Measurements from ENCODE around the gene TNNC1. TPM values are rescaled to one million over a fixed set of nuclear protein-coding genes. Genes with fewer than 3 reads are reported as not detected.

The TNNC1 gene
- total RNA-seq, 1 donor from 2014 or later: not detected

DNA sequence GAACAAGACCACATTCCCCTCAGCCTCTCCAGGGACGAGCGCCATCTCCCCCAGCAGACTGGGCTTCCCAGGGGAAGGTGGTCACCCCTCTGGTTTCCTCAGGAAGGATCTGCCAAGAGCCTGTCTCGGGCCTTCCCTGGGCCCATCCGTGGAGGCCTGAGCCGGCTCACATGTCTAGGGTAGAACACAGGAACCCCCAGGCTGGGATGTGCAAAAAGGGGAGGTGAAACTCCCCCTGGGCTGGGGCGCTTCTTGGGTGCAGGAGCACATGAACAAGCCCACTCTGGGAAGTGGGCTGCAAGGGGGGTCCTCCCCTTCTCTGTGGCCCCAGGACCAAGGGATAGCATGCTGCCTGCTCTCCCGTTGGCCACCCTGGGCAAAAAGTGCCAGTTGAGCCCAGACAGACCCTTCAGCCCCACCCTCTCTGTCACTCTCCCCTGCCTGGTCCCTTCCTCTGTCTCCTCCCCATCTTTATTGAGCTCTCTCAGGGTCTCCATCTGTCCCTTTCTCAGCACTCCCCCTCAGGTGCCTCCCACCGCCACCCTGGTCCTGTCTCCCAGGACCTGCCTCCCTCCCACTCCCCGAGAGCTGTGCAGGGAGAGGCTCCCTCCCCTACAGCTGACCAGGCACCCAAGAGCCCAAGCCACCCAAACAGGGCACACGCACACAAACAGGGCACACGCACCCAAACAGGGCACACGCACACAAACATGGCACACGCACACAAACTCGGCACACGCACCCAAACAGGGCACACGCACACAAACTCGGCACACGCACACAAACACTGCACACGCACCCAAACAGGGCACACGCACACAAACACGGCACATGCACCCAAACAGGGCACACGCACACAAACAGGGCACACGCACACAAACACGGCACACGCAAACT is 9.8 kb downstream of the TNNC1 start:
- DNase-seq: no peak

DNA sequence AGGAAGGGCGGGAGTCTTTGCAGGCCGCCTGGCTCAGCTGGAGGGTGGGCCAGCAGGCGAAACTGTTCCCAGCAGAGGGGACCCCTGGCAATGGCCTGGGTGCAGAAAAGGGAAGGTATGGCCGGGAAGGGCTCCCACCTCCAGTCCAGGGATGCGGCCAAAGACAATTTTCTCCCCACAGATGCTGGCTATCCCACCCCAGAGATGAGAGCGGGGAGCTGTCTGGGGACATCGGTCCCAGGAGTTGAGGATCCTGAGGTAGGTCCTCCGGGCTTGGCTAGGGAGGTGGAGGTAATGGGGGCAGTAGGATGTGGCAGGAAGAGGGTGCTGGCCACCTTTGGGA is 10.6 kb downstream of the TNNC1 start:
- no peak for DNase-seq

DNA sequence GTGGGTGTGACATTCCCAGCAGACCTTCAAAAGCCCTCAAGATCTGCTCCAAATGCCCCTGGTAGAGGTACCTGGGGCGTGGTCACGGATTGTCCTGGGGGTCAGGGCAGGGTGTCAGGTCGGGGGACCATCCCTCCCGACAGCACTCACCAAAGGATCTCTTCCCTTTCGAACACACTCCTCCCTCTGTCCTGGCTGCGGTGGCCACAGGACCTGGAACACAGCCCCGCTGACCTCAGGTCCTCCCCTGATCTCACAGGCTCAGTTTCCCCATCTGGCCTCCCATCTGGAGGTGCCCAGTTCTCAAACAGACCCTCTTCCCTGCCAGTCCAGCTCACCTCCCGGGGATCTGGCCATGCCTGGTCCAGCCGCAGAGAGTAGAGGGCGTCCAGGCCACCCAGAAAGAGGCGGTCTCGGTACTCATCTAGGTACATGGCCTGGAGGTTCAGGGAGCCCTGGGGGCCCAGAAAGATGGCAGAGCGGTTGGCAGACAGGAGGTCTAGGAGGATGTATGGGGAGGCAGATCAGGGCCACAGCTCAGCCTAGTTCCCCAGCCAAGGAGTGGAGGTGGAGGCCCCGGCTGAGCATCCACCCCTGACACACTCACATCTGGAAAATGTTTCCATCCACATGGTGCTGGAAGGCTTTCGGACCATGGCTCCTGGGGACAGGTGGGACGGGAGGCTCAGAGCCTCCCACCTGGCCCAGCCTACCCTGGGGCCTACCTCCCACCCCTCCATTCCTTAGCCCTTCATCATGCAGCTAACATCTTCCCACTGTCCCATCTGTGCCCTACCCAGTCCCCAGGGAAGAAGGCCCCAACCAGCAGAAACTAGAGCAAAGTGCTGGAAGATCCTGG is 11.2 kb downstream of the TNNC1 start:
- no peak for DNase-seq

DNA sequence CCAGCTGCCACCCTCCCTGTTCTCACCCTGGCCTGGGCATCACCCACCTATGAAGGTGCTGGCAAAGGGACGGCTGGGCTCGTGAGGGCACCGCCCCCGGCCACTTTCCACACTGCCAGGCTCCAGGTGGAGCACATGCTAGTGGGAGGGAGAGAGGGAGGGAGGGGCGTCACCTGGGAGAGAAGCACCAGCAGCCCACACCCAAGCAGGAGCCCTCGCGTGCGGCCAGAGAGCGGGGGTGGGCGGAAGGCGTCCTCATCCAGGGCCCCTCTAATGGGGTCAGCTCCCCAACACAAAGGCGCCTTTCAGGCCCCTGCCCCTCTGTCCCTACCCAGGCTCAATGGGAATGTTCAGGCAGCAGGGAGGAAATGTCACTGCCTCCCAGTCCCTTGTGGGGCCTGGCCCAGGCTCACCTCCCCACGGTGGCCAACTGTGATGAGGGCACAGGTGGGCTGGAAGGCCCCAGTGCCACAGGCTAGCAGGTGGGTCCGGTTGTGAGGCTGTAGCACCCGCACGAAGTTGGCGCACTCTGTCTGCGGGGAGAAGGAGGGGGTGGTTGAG is 12.0 kb downstream of the TNNC1 start:
- DNase-seq: no peak

DNA sequence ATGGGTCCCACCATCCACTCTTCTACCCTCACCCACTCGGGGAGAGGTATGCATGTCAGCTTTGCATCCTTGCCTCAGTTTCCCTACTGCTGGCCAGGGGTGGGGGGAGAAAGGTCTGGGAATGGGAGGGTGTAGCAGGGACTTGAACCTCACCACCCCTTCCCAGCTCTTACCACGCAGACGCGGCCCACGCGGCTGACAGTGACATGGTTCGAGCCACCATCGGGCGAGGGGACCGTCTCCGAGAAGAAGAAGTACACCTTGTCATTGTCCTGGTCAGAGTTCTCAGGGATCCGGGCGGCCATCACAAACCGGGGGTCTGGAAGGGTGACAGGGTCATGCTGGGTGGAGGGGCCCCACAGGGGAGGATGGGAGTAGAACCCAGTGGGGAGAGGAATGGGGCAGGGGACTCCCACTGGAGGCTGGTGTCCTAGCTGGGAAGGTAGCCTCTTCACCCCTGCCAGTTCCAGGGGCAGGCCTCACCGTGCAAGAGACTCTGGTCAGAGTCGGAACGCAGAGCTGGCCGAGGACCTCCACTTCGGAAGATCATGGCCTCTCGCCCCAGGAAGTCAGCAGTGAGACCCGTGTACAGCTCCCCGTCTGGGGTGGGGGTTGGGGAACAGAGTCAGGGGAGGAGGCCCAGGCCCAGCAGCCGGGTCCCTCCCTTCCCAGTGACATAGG is 12.6 kb downstream of the TNNC1 start:
- DNase-seq: no peak

DNA sequence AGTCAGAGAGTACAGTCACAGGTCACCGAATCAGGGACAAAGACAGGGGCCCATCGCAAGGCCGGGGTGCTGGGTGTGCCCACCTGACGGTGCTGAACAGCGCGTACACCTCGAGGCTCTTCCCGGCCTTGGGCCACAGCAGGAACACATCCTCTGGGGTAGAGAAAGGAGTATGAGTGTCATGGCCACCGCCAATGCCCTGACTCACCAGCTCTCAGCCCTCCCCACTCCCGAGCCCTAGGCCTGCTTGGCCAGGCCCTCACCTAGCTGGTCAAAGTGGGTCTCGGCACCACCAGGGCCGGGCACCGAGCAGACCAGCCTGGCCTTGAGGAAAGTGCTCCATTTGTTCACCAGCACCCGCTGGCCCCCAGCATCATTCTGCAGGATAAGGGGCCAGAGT is 13.2 kb downstream of the TNNC1 start:
- no peak for DNase-seq

DNA sequence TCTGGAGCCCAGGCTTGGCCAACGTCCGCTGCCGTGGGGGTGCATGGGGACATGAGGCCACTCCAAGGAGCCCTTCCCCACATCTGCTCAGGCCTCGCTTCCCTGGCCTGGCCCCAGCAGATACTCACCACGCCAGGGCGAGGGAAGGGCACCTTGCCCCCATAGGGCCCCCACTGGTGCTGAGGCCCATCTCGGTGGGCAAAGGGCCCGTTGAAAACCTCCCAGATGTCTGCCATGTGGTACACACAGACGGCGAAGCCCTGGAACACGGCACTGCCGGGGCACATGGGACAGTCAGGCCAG is 13.6 kb downstream of the TNNC1 start:
- no peak for DNase-seq

DNA sequence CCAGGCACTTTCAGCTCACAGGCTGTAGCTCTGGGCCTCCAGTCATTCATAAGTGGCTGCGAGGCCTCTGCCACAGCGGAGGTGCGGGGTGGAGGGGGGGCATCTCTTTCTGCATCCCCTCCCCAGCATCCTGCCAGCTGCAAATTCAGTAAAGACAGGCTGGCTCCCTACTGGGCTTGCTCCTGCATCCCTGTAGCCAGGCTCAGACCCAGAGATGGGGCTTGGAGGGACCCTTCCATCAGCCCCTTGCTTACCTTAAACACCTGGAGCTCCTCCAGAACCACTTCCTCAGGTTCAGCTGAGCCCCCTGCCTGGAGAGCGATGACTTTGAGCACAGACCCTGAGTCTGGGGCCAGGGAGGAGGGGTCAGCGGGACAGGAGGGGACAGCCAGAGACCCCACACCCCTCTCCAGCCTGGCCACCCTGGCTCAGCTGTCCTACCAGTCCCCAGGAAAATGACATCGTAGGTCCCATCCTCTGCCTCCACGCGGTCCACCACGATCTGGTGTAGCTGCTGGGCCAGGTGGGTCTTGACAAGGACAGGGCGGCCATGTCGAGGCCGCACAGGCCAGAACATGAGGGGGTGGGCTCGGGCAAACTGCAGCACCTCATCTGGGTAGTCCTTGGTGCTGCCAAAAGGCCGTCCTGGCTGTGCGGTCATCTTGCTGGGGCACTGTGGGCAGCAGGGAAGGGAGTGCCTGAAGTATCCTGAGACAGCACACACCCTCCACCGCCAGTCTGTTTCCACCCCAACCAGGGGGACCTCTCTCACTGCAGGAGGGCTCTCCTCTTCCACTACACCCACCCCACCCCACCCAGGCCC is 14.2 kb downstream of the TNNC1 start:
- no peak for DNase-seq

DNA sequence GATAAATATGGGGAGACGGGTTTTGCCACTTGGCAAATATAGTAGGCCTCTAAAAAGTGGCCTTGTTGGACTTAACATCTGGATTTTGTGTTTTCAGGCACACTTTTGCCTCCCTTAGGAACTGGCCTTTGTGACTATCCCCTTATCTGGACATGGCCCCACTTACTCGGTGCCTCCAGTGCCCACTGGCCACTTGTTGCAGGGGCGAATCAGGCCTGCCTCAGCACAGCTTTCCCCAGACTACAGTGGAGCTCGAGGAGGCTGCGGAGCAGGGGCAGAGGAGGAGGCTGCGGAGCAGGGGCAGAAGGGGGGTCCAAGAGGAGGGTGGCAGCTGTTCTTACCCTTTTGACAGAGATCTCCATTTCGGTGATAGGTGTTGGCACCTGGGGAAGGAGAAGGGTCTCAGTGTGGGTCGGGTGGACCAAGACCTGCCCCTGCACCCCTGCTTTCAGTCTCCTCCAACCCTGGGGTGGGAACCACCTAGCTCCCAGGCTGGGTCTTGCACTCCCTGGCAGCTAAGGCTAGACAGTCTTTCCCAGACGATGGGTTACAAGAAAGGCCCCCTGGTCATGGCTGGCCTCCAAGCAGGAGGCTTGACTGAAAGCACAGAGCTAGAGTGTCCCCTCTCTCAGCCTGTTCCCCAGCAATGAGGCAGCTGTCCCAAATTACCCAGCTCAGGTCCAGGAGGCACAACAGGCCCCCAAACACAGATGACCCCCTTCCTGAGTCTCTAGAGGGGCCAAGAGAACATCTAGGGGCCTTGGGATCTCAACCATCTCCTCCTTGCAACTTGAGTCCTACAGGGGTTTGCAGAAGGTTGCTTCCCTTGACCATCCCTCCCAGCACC is 15.0 kb downstream of the TNNC1 start:
- no peak for DNase-seq

DNA sequence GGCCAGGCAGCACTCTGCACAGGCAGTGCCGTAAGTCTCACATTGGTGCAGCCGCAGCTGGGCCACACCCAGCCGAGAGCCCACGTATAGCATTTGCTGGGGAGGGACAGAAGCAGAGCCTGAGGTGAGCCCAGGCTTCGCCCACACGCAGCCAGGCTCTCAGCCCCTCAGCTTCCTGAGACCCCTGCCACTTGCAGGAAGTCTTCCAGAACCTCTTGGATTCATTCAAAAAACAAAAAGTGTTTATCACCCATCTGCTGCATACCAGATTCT is 15.8 kb downstream of the TNNC1 start:
- DNase-seq: no peak

DNA sequence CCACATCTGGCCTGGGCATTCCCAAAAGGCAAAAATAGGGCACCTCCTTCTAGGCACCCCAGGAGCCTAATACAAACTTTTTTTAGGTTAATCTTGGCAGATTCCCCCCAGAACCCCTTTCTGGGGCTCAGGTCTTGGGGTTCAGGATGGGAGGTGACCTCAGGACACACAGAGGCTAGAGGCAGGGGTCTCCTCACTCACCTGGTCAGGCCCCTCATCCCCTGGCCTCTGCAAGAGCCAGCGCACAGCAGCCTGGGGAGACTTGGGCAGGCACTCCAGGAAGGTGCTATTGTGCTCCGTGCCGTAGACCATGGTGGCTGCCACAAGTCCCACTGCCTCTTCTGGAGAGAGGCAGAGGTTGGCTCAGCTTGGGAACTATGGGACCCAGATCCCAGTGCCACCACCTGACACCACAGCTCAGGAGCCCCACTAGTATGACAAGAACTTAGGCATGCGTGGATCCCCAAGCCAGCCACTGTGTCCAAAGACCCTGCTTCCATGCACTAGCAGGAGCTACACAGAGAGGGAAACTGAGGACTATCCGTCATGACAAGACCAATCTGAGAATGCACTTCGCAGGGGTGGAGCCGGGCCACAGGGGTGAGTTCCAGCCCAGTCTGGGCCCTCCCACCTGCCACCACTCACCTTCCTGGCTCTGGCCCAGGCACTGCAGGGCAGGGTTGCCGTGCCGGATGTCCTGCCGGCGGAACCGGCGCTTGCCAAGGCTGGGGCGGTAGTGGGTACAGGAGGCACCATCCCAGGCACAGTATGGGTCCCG is 16.3 kb downstream of the TNNC1 start:
- no peak for DNase-seq

DNA sequence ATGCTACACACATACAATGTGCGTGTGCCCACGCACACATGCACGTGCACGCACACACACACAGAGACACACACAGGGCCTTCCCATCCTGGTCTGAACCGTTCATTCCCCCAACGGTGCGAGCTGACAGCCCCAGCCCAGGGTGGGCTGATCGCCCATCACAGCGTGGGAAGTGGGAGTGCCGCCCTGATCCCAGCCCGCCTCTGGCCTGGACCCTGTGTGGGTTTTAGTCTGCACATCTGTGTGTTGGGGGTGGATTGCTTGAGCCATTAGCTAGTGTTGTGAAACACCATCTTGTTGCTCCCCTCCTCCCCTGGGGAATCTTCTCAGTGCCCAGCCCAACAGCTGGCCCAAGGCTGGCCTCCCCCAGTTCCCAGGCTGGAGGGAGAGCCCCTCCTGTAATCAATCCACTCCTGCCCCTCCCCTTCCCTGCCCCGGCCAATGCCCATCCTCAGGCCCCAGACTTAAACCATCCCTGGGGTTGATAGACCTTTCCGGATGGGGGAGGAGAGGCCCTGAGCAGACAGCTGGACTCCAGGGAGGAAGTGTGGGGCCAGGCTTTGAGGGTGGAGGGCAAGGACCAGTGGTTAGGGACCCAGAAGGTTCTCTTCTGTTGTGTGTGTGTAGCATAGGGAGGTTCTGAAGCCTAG is 17.2 kb downstream of the TNNC1 start:
- DNase-seq: no peak

DNA sequence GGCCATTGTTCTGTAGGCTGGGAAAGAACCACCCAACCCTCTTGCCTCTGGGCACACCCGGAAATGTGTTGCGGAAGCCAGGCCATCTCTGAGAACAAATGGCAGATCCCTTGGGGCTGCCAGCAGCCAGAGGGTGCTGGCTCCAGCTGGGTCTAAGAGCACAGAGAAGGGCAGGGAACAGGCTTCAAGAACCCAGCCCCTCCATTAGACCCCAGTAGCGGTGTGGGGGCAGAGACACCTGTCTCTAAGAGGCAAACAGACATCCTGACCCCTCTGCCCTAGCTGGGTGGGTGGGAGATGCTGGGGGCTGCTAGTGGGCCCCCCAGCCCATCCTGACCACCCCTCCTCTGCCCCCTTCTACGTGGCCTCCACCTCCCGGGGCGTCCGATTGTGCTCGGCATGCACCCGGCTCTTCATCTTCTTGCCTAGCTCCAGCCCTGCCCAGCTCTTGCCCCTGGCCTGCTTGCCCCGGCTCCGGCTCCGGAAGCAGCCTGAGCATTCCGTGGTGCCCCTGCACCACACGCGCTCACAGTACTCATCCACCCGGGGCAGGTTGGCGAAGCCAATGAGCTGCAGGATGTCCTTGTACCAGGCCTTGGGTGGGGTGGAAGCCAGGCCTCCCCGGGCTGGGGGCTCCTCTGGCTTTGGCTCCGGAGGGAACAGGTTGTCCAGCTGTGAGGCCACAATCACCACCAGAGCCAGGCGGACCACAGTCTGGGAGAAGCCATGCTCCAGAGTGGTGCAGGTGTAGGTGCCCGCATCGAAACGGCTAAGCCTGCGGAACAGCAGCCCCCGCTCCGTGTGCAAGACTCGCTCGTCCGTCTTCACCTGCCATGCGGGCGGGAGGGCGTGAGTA is 18.4 kb downstream of the TNNC1 start:
- no peak for DNase-seq

DNA sequence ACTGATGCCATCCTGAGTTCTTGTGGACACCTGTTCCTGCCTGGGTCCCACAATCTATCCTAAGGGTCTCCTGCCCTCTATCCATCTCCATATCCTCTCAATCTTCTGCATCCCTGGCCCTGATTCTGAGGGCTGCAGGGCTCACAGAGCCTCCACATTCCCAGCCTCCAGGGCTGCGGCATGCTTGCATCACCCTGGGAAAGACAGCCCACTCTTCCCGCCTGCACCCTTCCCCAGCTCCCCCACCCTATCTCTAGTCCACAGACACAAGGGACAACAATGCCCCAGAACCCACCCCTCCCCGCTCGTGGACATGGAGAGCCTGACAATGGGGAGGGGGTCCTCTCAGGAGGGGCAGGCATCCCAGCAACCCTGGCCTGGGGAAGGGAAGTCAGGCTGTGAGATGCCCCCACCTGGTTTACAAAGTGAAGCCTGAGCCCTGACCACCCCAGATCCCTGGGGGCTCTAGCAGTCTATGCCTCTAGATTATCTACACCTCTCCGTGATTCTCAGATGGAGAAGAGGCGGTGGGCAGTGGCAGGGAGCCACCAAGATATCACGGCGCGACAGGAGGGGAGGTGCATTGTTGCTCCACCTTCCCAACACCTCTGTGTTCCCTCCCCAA is 19.2 kb downstream of the TNNC1 start:
- DNase-seq: no peak

DNA sequence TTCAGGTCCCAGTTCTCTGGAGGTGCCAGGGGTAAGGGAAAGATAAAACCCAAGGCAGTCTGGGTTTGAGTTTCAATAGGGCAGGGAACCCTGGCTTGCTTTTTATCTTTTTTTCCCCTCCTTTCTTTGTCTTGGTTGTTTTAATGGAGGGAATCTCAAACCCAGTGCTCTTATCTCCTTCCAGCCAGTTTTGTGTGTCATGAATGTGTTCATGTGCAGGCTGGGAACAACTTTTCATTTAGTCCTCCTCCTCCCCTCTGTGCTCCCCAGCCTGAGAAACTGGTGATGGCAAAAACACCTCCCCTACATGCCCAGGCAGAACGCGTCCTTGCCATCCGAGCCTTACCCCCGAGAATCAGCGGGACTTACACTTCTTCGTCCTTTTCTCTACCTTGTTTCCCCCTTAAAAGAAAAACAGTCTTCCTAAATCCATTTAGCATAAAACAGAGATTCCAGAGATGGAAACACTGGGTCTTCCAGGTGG is 19.8 kb downstream of the TNNC1 start:
- DNase-seq: no peak

DNA sequence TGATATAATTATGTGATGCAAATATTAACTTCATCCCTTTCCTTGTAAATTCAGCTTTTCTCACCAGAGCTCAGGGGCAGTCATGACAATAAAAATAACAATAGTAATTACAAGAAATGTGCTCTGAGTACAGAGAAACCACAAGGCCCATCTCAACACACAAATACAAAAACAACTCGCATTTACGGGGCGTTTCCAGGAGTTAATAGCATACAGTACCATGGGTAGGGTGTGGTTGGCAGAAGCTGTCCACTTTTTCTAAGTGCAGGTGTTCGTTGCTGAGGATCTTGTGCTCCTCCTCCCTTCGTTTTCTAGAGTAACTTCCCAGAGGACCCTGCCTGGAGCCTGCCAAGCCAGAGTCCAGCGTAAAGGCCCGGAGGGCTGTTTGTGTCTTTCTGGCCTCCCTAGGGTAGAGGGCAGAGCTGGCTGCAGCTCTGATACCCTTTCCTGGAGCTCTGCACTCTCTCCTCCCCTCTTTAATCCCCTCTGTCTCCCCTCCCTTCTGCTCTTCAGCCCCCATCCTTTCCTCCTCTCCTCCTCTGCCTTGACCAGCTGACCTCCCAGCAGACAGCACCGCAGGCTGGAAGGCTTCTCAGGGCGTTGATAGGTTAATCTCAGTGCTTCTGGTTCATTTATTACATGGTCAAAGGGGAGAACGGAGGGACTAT is 20.4 kb downstream of the TNNC1 start:
- DNase-seq: no peak

DNA sequence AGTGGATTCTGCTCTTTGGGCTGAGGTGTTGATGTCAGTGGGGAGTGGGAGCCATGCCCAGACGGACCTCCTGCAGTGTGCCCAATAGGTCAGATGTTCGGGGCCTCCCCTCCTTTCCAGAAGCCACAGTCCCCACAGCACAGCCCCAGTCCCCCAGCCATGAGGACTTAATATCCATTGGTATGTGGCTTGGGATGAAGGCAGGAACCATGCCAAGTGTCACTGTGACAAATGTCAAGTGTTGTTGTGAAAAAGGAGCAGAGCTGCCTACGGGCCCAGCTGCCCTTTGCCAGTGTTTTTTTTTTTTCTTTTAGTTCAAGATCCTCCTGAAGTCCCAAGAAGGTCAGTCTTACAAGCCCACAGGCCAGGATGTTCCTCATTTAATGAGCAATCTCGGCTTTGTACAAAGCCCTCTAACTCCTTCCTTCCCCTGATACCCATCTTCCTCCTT is 21.1 kb downstream of the TNNC1 start:
- DNase-seq: no peak

DNA sequence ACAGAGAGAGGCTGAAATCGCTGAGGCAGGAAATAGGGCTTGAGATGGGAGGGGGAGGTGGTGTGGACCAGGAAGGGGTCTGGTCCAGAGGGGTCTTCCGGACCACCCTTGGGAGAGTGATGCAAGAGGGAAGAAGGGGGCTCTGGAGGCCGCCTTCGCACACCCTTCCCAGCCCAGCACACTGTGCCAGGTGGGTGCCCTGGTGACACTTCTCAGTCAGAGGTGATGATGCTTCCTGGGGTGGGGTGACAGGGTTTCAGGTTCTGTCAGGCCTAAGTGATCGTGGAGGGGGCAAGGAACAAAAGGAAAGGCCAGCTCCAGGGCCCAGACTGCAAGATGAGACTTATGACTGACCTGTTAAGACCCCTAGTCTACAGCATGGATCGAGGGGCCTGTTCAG is 21.6 kb downstream of the TNNC1 start:
- DNase-seq: no peak
